Fibroblast of pulmonary artery (primary cell): ENCODE results near the gene NFE2L1.

Experiments used
- DNase-seq: peaks from one replicate; pipeline ENCODE4 v3.0.0-alpha.2; 2010; ENCODE audit warnings: low read depth
- H3K4me3 ChIP-seq: replicated peaks from 2 replicates; pipeline ENCODE4 v1.5.1; 2011; ENCODE audit warnings: low read depth, mild to moderate bottlenecking, control low read depth, low read length, moderate library complexity
- TF ChIP-seq, protein P1 (sequence below): IDR thresholded peaks from 2 replicates; pipeline ENCODE4 v1.5.1; 2011; ENCODE audit warnings: mild to moderate bottlenecking, control low read depth, low read length, inconsistent platforms; ENCODE audit errors: missing control alignments

The NFE2L1 gene

DNA sequence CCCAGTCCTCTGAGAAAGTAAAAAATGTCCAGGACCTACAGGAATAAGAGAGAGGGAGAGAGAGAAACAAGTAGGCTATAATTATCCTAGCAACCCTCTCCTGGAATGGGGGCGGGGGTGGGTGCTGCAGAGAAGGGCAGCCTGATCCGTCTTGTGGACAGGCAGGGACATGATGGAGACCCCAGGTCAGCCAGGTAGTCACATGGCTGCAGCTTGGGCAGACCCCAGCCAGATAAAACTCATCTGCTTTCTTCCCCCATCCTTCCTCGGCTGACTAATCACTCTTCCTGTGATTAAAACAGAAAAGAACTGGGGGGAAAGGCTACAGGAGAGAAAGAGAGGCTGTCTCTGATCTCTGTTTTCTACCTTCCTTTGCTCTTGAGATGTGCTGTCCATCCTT is 43.2 kb upstream of the NFE2L1 start:
- no peak for DNase-seq
- H3K4me3 ChIP-seq, result no peak overlapping the region
- TF ChIP-seq, protein P1, sequence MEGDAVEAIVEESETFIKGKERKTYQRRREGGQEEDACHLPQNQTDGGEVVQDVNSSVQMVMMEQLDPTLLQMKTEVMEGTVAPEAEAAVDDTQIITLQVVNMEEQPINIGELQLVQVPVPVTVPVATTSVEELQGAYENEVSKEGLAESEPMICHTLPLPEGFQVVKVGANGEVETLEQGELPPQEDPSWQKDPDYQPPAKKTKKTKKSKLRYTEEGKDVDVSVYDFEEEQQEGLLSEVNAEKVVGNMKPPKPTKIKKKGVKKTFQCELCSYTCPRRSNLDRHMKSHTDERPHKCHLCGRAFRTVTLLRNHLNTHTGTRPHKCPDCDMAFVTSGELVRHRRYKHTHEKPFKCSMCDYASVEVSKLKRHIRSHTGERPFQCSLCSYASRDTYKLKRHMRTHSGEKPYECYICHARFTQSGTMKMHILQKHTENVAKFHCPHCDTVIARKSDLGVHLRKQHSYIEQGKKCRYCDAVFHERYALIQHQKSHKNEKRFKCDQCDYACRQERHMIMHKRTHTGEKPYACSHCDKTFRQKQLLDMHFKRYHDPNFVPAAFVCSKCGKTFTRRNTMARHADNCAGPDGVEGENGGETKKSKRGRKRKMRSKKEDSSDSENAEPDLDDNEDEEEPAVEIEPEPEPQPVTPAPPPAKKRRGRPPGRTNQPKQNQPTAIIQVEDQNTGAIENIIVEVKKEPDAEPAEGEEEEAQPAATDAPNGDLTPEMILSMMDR, result no peak

- H3K4me3 ChIP-seq, result no peak overlapping the region
- no peak for DNase-seq
- TF ChIP-seq, protein P1, result no peak
Observed at GRCh38 chr17:48006936-48007709, 41.0 kb upstream of the NFE2L1 start.

- DNase-seq, result no peak
- no peak overlapping the region for H3K4me3 ChIP-seq
- TF ChIP-seq, protein P1, result no peak
Observed at GRCh38 chr17:48010193-48010592, 38.0 kb upstream of the NFE2L1 start.

DNA sequence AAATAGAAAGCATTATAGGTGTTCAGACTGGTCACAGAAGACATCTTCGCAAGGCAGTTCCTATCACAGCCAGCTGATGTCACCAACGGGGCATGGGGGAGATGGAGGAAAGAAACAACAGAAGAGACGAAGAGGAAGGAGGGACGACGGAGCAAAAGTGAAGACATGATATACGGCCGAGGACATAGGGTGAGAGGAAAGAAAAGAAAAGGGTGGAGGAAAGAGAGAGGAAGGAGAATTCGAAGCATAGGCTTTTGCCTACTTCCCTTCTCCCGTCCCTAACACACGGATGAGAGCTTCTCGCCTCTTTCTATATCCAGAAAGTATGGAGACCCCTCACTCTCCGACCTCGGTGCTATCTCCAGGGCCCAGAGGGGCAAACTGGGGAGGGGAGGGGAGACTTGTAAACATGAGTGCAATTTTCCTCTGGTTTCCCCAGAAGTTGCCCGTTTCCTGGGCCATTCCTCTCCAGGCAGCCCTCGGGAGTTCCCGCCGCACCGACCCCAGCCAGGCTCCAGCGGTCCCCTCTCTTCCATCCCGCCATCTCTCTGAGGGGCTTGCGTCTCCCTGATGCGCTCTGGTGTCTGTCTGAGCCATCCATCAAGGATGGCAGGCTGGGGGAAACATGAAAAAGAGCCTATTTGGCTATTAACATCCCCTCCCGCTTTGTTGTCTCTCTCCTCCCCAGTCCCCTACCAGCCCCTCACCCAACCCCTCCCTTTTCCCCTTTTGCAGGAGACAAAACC is 36.6 kb upstream of the NFE2L1 start:
- DNase-seq, result no peak
- H3K4me3 ChIP-seq, result peak overlapping the region; percentile 30
- TF ChIP-seq, protein P1, result peak; percentile 65

- no peak for DNase-seq
- peak overlapping the region; percentile 30 for H3K4me3 ChIP-seq
- TF ChIP-seq, protein P1, result no peak
Observed at GRCh38 chr17:48012151-48012520, 36.0 kb upstream of the NFE2L1 start.

DNA sequence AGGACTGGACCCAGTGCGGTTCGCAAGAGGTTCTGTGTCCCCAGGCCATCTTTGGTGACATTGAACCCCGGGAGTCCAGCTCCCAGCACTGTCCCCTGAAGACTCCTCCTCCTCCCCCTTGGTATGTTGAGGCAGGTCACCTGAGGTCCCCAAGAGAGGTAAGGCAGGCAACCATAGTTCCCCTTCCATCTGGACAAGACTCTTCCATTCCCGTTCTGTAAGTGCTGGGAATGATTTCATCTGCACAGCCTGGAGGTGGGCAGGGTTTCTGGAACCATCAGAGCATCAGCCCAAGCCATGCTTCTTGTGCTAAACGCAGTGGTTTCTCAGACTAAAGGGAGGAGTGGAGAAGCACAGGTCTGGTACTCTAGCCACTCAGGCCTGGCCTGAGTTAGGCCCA is 35.5 kb upstream of the NFE2L1 start:
- TF ChIP-seq, protein P1, result no peak
- no peak overlapping the region for H3K4me3 ChIP-seq
- no peak for DNase-seq
